Measurements from ENCODE around the gene ASXL1. TPM values are rescaled to one million over a fixed set of nuclear protein-coding genes. Genes with fewer than 3 reads are reported as not detected.
A peak's percentile ranks its signal among the peaks of the same experiment; 100 is the strongest.

ASXL1 gene
- total and polyA plus RNA-seq, 4 experiments from 2014 or later: 8.8 to 127 (median 73.1) TPM

DNA sequence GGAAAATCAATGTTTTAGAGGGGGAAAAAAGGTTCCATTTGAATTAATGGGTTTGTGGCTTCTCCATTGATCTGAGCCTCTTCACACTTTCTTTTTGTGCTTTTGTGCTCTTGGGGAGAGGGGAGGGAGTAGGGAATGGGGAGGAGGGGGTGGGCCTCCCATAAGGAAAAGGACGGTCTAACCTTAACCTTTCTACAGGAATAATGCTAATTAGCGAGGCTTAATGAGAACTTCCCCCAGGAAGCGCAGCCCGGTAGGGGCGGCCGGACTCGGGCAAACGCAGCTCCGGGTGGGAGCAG lies 124.0 kb downstream of the ASXL1 start:
- no peaks in the 10 kb centered on the region for H3K27me3 ChIP-seq (ENCODE audit: insufficient read depth, low read length)
- ChIA-PET POLR2A (ENCODE audit: partially characterized antibody) (interaction anchor here (1.1 kb wide), 1 partner anchor 123 kb away, joined by 5 read pairs; no protein-coding TSS in a partner anchor), CTCF (ENCODE audit: partially characterized antibody) (no interaction called here)
- DNase-seq: no peak
- Mint-ChIP-seq H3K36me3 (peaks cover 6 to 11% of the 10 kb centered on the region in 2 donors), H3K27ac (peak overlapping the region; percentile 13 to 92 (median 64)), H3K27me3 (peaks cover 0 to 1% of the 10 kb centered on the region in 2 donors), H3K4me1 (peaks cover 28 to 64% (median 52%) of the 10 kb centered on the region in 4 donors), H3K4me3 (peak overlapping the region; percentile 55 to 81 (median 74)), H3K9me3 (no peaks in the 10 kb centered on the region)
- peak overlapping the region in 1 of 2 donors; percentile 27 for H3K4me3 ChIP-seq (ENCODE audit: low read length in 2 of 2)
- no peaks in the 10 kb centered on the region for H3K9me3 ChIP-seq (ENCODE audit: control insufficient read depth in 1 of 2, low read length in 2 of 2)
- H3K4me1 ChIP-seq (ENCODE audit: insufficient read depth, low read length): peaks cover 68% of the 10 kb centered on the region
- peak overlapping the region; percentile 9 for H3K27ac ChIP-seq (ENCODE audit: low read depth, low read length)
- intact Hi-C loops (cut with micrococcal nuclease): no loop called here
- no peaks in the 10 kb centered on the region for H3K36me3 ChIP-seq (ENCODE audit: insufficient read depth, low read length)

DNA sequence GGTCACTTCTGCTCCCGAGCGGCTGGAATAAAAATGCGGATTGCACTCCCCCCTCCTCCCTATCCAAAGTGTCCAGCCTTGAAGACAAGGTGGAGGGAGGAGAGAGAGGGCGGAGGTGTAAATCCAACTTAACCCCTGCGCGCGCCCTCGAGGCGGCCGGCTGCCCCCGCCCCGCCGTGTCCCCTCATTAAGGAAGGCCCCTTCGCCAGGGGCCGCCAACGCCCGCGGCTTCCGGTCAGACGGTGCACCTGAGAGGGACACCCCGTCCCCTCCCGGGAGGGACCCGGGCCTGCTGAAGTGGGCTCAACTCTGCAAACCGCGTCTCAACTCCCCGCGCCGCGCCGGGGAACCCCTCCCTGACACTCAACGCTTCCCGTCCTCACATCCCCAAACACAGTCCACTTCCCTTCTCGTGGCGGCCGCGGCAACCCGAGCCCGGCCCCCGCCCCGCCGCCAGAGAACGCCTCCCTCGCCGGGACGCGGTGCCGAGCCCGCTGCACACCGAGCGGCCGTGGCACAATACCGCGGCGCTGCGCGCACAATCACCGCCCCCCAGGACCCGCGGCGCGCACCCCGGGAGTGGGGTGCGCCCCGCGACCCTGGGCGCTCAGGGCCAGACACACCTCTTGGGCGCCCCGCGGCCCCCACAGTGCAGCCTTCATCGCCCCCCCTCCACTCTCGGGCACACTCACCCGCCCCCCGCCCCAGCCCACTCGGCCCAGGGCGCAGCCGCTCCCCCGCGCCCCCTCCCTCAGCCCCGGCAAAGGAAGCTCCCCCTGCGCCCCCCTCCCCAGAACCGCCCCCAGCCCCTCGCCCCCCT lies 124.5 kb downstream of the ASXL1 start:
- H3K4me3 ChIP-seq (ENCODE audit: low read length in 2 of 2): peak overlapping the region in 1 of 2 donors; percentile 27
- intact Hi-C loops (cut with micrococcal nuclease): no loop called here
- DNase-seq: peak in 4 of 5 donors; percentile 26 to 33 (median 29)
- Mint-ChIP-seq H3K27me3 (peaks cover 0 to 1% of the 10 kb centered on the region in 2 donors), H3K4me3 (peak overlapping the region; percentile 69 to 85 (median 74)), H3K27ac (peak overlapping the region in 5 of 7 donors; percentile 70 to 92 (median 78)), H3K36me3 (peaks cover 6 to 11% of the 10 kb centered on the region in 2 donors), H3K9me3 (no peaks in the 10 kb centered on the region), H3K4me1 (peaks cover 31 to 64% (median 48%) of the 10 kb centered on the region in 4 donors)
- no peaks in the 10 kb centered on the region for H3K27me3 ChIP-seq (ENCODE audit: insufficient read depth, low read length)
- ChIA-PET POLR2A (ENCODE audit: partially characterized antibody) (interaction anchor here (1.0 to 3.5 kb wide), 6 partner anchors 11 to 57 kb away, joined by 3 to 15 read pairs (median 6); no protein-coding TSS in a partner anchor), CTCF (ENCODE audit: partially characterized antibody) (interaction anchor here (1.7 kb wide), 1 partner anchor 39 kb away, joined by 4 read pairs; no protein-coding TSS in a partner anchor)
- peaks cover 63% of the 10 kb centered on the region for H3K4me1 ChIP-seq (ENCODE audit: insufficient read depth, low read length)
- H3K27ac ChIP-seq (ENCODE audit: low read depth, low read length): peak overlapping the region; percentile 9
- H3K9me3 ChIP-seq (ENCODE audit: control insufficient read depth in 1 of 2, low read length in 2 of 2): no peaks in the 10 kb centered on the region
- H3K36me3 ChIP-seq (ENCODE audit: insufficient read depth, low read length): no peaks in the 10 kb centered on the region

DNA sequence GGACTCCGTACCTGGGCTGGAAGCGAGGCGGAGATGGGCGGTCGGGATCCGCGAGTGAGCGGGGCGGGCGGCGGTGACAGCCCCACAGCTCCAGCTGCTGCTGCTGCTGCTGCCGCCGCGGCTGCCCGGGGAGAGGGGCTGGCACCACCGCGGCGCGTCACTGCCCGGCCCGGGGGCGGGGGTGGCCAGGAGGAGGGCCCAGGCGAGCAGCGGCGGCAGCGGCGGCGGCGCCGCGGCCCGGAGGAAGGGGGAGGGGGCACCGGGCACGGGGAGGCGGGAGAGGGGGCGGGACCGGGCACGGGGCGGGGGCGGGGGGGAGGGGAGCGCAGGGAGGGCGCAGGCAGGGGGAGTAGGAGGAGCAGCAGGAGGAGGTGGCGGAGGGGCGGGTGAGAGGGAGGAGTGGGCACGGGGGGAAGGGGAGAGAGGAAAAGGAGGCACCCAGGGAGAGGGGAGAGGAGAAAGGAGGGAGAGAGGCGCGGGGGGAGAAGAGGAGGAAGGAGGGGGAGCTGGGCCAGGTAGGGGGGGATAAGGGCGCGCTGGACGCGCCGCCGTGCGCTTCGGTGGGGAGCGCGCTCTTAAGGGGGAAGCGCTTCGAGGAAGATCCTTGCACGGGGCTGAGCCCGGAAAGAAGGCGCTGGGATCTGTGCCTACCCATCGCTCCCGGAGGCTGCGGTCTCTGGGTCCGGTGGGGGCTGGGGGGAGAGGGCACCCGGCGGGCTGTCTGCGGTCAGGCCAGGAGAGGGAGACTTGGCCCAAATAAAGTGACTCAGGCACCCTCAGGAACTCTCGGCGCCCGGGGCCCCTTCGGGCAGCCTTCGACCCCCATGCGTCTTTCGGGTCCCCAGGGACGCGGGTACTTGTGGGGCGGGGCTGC lies 125.5 kb downstream of the ASXL1 start:
- POLR2A ChIA-PET (ENCODE audit: partially characterized antibody): interaction anchor here (0.6 to 3.5 kb wide), 14 partner anchors 12 to 336 kb away, joined by 3 to 15 read pairs (median 4); partner anchors contain the start of gene MAPRE1
- Mint-ChIP-seq H3K27me3 (peaks cover 0 to 1% of the 10 kb centered on the region in 2 donors), H3K4me3 (peak overlapping the region; percentile 80 to 87 (median 84)), H3K27ac (peak overlapping the region; percentile 15 to 95 (median 79)), H3K9me3 (no peaks in the 10 kb centered on the region), H3K4me1 (peaks cover 31 to 62% (median 44%) of the 10 kb centered on the region in 4 donors), H3K36me3 (peaks cover 10 to 16% of the 10 kb centered on the region in 2 donors)
- Histone ChIP-seq H3K4me3 (ENCODE audit: low read length in 2 of 2) (peak overlapping the region; percentile 36 to 64), H3K27me3 (ENCODE audit: insufficient read depth, low read length) (no peaks in the 10 kb centered on the region), H3K9me3 (ENCODE audit: control insufficient read depth in 1 of 2, low read length in 2 of 2) (no peaks in the 10 kb centered on the region), H3K36me3 (ENCODE audit: insufficient read depth, low read length) (no peaks in the 10 kb centered on the region), H3K27ac (ENCODE audit: low read depth, low read length) (peak overlapping the region; percentile 46), H3K4me1 (ENCODE audit: insufficient read depth, low read length) (peaks cover 61% of the 10 kb centered on the region)
- DNase-seq: peak; percentile 60 to 77 (median 66)
- intact Hi-C loops (cut with micrococcal nuclease): loop anchor here (2.0 kb wide), 2 partner anchors 13 to 51 kb away; no protein-coding TSS in a partner anchor
- CTCF ChIA-PET (ENCODE audit: partially characterized antibody): interaction anchor here (0.6 to 1.7 kb wide), 3 partner anchors 21 to 38 kb away, joined by 3 to 4 read pairs (median 3); no protein-coding TSS in a partner anchor

DNA sequence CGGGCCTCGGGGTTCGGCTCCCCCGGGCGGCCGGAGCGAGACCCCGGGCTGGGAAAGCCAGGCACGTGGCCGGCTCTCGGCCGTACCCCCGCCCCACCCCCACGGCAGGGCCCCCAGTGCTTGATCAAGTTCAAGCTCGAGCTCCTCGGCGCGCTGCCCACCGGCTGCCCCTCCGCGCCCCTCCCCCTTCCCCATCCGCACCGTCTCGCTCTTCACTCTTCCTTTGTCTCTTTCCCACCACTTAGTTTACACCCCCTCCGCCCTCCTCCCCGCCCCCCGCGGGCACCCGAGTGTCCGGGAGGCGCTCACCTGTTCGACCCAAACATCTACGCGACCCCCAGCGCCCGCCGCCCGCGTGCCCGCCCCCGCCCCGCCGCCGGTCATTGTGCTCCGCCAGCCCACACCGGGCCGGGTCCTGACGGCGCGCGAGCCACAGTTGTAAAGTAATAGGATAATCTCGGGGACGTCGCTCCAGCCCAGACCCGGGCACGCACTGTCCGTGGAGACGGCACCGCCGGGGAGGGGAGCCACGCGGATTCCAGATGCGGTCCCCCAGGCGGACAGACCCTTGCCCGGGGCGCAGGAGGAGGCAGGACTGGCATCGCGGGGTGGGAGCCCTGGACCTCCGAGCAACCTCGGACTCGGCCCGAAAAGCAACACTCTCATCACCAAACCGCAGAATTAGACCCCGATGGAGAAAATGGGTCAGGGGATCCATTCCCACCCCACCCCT lies 126.3 kb downstream of the ASXL1 start:
- ChIA-PET POLR2A (ENCODE audit: partially characterized antibody) (interaction anchor here (0.6 to 3.5 kb wide), 23 partner anchors 13 to 252 kb away, joined by 3 to 27 read pairs (median 5); no protein-coding TSS in a partner anchor), CTCF (ENCODE audit: partially characterized antibody) (interaction anchor here (0.6 to 1.8 kb wide), 5 partner anchors 10 to 55 kb away, joined by 3 to 9 read pairs (median 4); no protein-coding TSS in a partner anchor)
- H3K27me3 ChIP-seq (ENCODE audit: insufficient read depth, low read length): no peaks in the 10 kb centered on the region
- peak overlapping the region in 6 of 7 donors; percentile 65 to 97 (median 84) for H3K27ac Mint-ChIP-seq
- peak overlapping the region; percentile 46 for H3K27ac ChIP-seq (ENCODE audit: low read depth, low read length)
- no peaks in the 10 kb centered on the region for H3K9me3 ChIP-seq (ENCODE audit: control insufficient read depth in 1 of 2, low read length in 2 of 2)
- intact Hi-C loops (cut with micrococcal nuclease): loop anchor here (2.0 kb wide), 2 partner anchors 14 to 50 kb away; no protein-coding TSS in a partner anchor
- peaks cover 31 to 58% (median 40%) of the 10 kb centered on the region in 4 donors for H3K4me1 Mint-ChIP-seq
- H3K4me3 ChIP-seq (ENCODE audit: low read length in 2 of 2): peak overlapping the region; percentile 36 to 64
- no peaks in the 10 kb centered on the region for H3K9me3 Mint-ChIP-seq
- H3K4me3 Mint-ChIP-seq: peak overlapping the region; percentile 66 to 95 (median 92)
- H3K36me3 ChIP-seq (ENCODE audit: insufficient read depth, low read length): no peaks in the 10 kb centered on the region
- H3K4me1 ChIP-seq (ENCODE audit: insufficient read depth, low read length): peaks cover 53% of the 10 kb centered on the region
- peak; percentile 21 to 62 (median 26) for DNase-seq
- peaks cover 13 to 17% of the 10 kb centered on the region in 2 donors for H3K36me3 Mint-ChIP-seq
- peaks cover 0 to 1% of the 10 kb centered on the region in 2 donors for H3K27me3 Mint-ChIP-seq

DNA sequence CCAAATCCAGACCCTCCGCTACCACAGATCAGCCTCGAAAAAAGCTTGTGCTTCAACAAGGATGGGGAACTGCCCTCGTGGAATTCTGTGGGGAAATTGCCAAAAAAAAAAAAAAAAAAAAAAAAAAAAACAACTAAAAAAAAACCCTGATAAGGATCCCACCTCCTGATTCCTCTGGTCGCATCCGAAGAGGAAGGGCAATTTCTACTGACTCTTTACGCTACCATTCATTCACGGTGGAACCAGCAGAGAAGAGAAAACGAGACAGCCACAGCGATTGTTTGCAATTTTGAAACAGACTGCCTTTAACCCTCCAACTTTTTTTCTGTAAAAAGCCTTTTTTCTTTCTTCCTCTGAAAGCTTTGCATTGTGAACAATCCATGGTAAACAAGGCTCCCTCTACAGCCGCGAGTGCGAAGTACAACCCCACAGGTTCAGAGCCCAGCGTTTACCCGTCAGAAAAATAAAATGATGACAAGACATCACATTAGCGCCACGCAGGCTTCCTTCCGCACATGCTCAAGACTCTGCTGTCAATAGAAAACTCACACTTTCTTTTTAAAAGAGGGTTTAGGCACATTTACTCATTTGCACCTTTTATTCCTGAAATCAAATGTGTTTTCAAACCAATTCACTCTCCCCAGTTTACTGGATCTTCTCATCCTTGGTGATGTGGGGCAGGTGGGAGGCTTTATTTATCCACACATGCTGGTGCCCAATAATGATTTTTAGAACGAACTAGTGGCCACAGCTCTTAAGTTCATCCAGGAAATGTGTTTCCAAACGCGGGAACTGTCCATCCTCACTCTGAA lies 127.0 kb downstream of the ASXL1 start:
- Mint-ChIP-seq H3K4me1 (peaks cover 30 to 50% (median 35%) of the 10 kb centered on the region in 4 donors), H3K9me3 (no peaks in the 10 kb centered on the region), H3K36me3 (peaks cover 13 to 17% of the 10 kb centered on the region in 2 donors), H3K4me3 (peak overlapping the region; percentile 90 to 98 (median 94)), H3K27ac (peak overlapping the region; percentile 92 to 98 (median 96)), H3K27me3 (peaks cover 0 to 1% of the 10 kb centered on the region in 2 donors)
- Histone ChIP-seq H3K4me3 (ENCODE audit: low read length in 2 of 2) (peak overlapping the region; percentile 2 to 64), H3K9me3 (ENCODE audit: control insufficient read depth in 1 of 2, low read length in 2 of 2) (no peaks in the 10 kb centered on the region), H3K4me1 (ENCODE audit: insufficient read depth, low read length) (peaks cover 45% of the 10 kb centered on the region), H3K27ac (ENCODE audit: low read depth, low read length) (peak overlapping the region; percentile 58), H3K36me3 (ENCODE audit: insufficient read depth, low read length) (peaks cover under 1% of the 10 kb centered on the region), H3K27me3 (ENCODE audit: insufficient read depth, low read length) (no peaks in the 10 kb centered on the region)
- intact Hi-C loops (cut with micrococcal nuclease): loop anchor here (1.0 to 5.0 kb wide), 8 partner anchors 14 to 278 kb away; partner anchors contain the start of genes ASXL1, KIF3B, PLAGL2 and POFUT1
- DNase-seq: peak; percentile 84 to 91 (median 86)
- CTCF ChIA-PET (ENCODE audit: partially characterized antibody): interaction anchor here (1.1 to 1.8 kb wide), 6 partner anchors 9 to 126 kb away, joined by 3 to 11 read pairs (median 4); no protein-coding TSS in a partner anchor
- POLR2A ChIA-PET (ENCODE audit: partially characterized antibody): interaction anchor here (0.6 to 3.5 kb wide), 21 partner anchors 9 to 253 kb away, joined by 3 to 27 read pairs (median 4); no protein-coding TSS in a partner anchor

All from CD4-positive, alpha-beta memory T cell (primary cell).